H9 (cell line): ENCODE data around the gene CHSY1. TPM values are rescaled to one million over a fixed set of nuclear protein-coding genes. Genes with fewer than 3 reads are reported as not detected.

Experiments
- DNase-seq: peaks from one replicate; pipeline ENCODE4 v3.0.0-alpha.2; 2017
- H2AFZ ChIP-seq: one replicate; pipeline ENCODE4 v1.6.1; 2013; ENCODE audit warnings: mild to moderate bottlenecking, low read length, control low read depth, moderate library complexity
- H2AK5ac ChIP-seq: 2 replicates; pipeline ENCODE4 v1.6.1; 2013; ENCODE audit warnings: low read length, control low read depth, mixed read lengths; ENCODE audit not compliant: insufficient read length
- H2BK120ac ChIP-seq: one replicate; pipeline ENCODE4 v1.6.1; 2013; ENCODE audit warnings: low read depth, mild to moderate bottlenecking, low read length, control low read depth, inconsistent platforms; ENCODE audit not compliant: poor library complexity, severe bottlenecking
- H2BK12ac ChIP-seq: 2 replicates; pipeline ENCODE4 v1.6.1; 2013; ENCODE audit warnings: low read length, control low read depth, mixed read lengths, low read depth; ENCODE audit not compliant: insufficient read length
- H2BK15ac ChIP-seq: 2 replicates; pipeline ENCODE4 v1.6.1; 2013; ENCODE audit warnings: low read depth, low read length, control low read depth
- H2BK20ac ChIP-seq: one replicate; pipeline ENCODE4 v1.6.1; 2013; ENCODE audit warnings: low read depth, mild to moderate bottlenecking, low read length, control low read depth, inconsistent platforms; ENCODE audit not compliant: poor library complexity, severe bottlenecking
- H2BK5ac ChIP-seq: 2 replicates; pipeline ENCODE4 v1.6.1; 2013; ENCODE audit warnings: low read length, control low read depth, mixed read lengths; ENCODE audit not compliant: insufficient read length
- H3K14ac ChIP-seq: 2 replicates; pipeline ENCODE4 v1.6.1; 2013; ENCODE audit warnings: low read length, control low read depth; ENCODE audit not compliant: insufficient read depth
- H3K18ac ChIP-seq: 2 replicates; pipeline ENCODE4 v1.6.1; 2013; ENCODE audit warnings: low read depth, mild to moderate bottlenecking, mixed read lengths, low read length, control low read depth; ENCODE audit not compliant: insufficient read length
- H3K23ac ChIP-seq: 2 replicates; pipeline ENCODE4 v1.6.1; 2013; ENCODE audit warnings: low read length, control low read depth, mixed read lengths, low read depth; ENCODE audit not compliant: insufficient read length
- H3K23me2 ChIP-seq: 2 replicates; pipeline ENCODE4 v1.6.1; 2013; ENCODE audit warnings: low read depth, mild to moderate bottlenecking, mixed read lengths, low read length, control low read depth; ENCODE audit not compliant: insufficient read length, poor library complexity, severe bottlenecking
- H3K27ac ChIP-seq: 2 replicates; pipeline ENCODE4 v1.5.1; 2013; ENCODE audit warnings: low read length, control low read depth, mixed read lengths, low read depth; ENCODE audit not compliant: insufficient read length
- H3K27me3 ChIP-seq: 2 replicates; pipeline ENCODE4 v1.6.1; 2013; ENCODE audit warnings: low read length, control low read depth, inconsistent platforms; ENCODE audit not compliant: insufficient read depth
- H3K4ac ChIP-seq: 2 replicates; pipeline ENCODE4 v1.6.1; 2013; ENCODE audit warnings: low read depth, mild to moderate bottlenecking, control low read depth, inconsistent platforms, low read length, moderate library complexity
- H3K4me1 ChIP-seq: 2 replicates; pipeline ENCODE4 v1.6.1; 2013; ENCODE audit warnings: low read length, control low read depth, inconsistent platforms; ENCODE audit not compliant: insufficient read depth
- H3K4me2 ChIP-seq: 2 replicates; pipeline ENCODE4 v1.6.1; 2013; ENCODE audit warnings: low read length, control low read depth, mixed read lengths; ENCODE audit not compliant: insufficient read length, insufficient read depth
- H3K56ac ChIP-seq: 2 replicates; pipeline ENCODE4 v1.6.1; 2013; ENCODE audit warnings: low read depth, mild to moderate bottlenecking, mixed read lengths, low read length, control low read depth; ENCODE audit not compliant: insufficient read length
- H3K79me1 ChIP-seq: 2 replicates; pipeline ENCODE4 v1.6.1; 2013; ENCODE audit warnings: low read depth, mild to moderate bottlenecking, moderate library complexity, low read length, control low read depth, inconsistent platforms; ENCODE audit not compliant: insufficient read depth, poor library complexity, severe bottlenecking
- H3K79me2 ChIP-seq: 2 replicates; pipeline ENCODE4 v1.6.1; 2013; ENCODE audit warnings: low read length, control low read depth, inconsistent platforms; ENCODE audit not compliant: insufficient read depth
- H3K9ac ChIP-seq: 2 replicates; pipeline ENCODE4 v1.6.1; 2013; ENCODE audit warnings: low read length, control low read depth, mixed read lengths; ENCODE audit not compliant: insufficient read length; ENCODE audit errors: extremely low read depth
- H3K9me3 ChIP-seq: one replicate; pipeline ENCODE4 v1.6.1; 2013; ENCODE audit warnings: low read depth, low read length, inconsistent platforms; ENCODE audit not compliant: control insufficient read depth
- H3T11ph ChIP-seq: one replicate; pipeline ENCODE4 v1.6.1; 2013; ENCODE audit warnings: mild to moderate bottlenecking, low read length, control low read depth, inconsistent platforms
- H4K20me1 ChIP-seq: one replicate; pipeline ENCODE4 v1.6.1; 2013; ENCODE audit not compliant: control insufficient read depth, insufficient read length, insufficient read depth
- H4K5ac ChIP-seq: 2 replicates; pipeline ENCODE4 v1.6.1; 2013; ENCODE audit warnings: low read depth, mild to moderate bottlenecking, mixed read lengths, low read length, control low read depth; ENCODE audit not compliant: insufficient read length
- H4K8ac ChIP-seq: replicated peaks from 2 replicates; pipeline ENCODE4 v1.6.1; 2013; ENCODE audit warnings: low read length, control low read depth, mixed read lengths, low read depth; ENCODE audit not compliant: insufficient read length
- H4K91ac ChIP-seq: 2 replicates; pipeline ENCODE4 v1.6.1; 2013; ENCODE audit warnings: low read depth, mild to moderate bottlenecking, moderate library complexity, mixed read lengths, low read length, control low read depth; ENCODE audit not compliant: insufficient read length
- H3K27ac Mint-ChIP-seq, 3 experiments: 2 replicates in 2 of 3; 3 replicates in 1 of 3; pipeline ENCODE4 v1.8.0; 2020 to 2021; ENCODE audit warnings: mixed read lengths in 3 of 3, mild to moderate bottlenecking in 1 of 3, moderate library complexity in 1 of 3
- H3K27me3 Mint-ChIP-seq: 2 replicates; pipeline ENCODE4 v1.8.0; 2021; ENCODE audit warnings: low read depth, mild to moderate bottlenecking, moderate library complexity, mixed read lengths
- H3K36me3 Mint-ChIP-seq, 3 experiments: 2 replicates in 2 of 3; 3 replicates in 1 of 3; pipeline ENCODE4 v1.8.0; 2020 to 2021; ENCODE audit warnings: low read depth in 3 of 3, mixed read lengths in 3 of 3; ENCODE audit not compliant: insufficient read depth in 1 of 3
- H3K4me1 Mint-ChIP-seq, 2 experiments: 2 replicates each; pipeline ENCODE4 v1.8.0; 2020; ENCODE audit warnings: mixed read lengths in 2 of 2
- H3K4me3 Mint-ChIP-seq, 2 experiments: 2 replicates in 1 of 2; 3 replicates in 1 of 2; pipeline ENCODE4 v1.8.0; 2020 to 2021; ENCODE audit warnings: mild to moderate bottlenecking in 2 of 2, mixed read lengths in 2 of 2, moderate library complexity in 1 of 2
- H3K9me3 Mint-ChIP-seq, 2 experiments: 2 replicates in 1 of 2; 3 replicates in 1 of 2; pipeline ENCODE4 v1.8.0; 2020; ENCODE audit warnings: mild to moderate bottlenecking in 2 of 2, mixed read lengths in 2 of 2, moderate library complexity in 1 of 2
- WGBS: extraction: QIAGEN DNeasy Blood & Tissue Kit; methylation state at CpG from one replicate; pipeline ENCODE4 v1.1.7; 2013; ENCODE audit warnings: missing lambda C conversion rate, low lambda C conversion rate, mixed read lengths; ENCODE audit not compliant: insufficient read length; ENCODE audit errors: extremely low coverage; 5-methylcytosine and 5-hydroxymethylcytosine counted together
- total RNA-seq: library from RNA; stranded (reverse); gene quantifications from 2 replicates; pipeline ENCODE4 v1.2.1, GENCODE V29; 2021
- TF ChIP-seq, protein P1 (sequence below): fragments of 200-600 bp; sonication (generic); conservative IDR thresholded peaks from 3 replicates; pipeline ENCODE4 v1.8.0; 2021; ENCODE audit warnings: antibody characterized with exemption, mild to moderate bottlenecking

CHSY1 gene
- total RNA-seq, 1 experiment from 2014 or later: 68.3 TPM

DNA sequence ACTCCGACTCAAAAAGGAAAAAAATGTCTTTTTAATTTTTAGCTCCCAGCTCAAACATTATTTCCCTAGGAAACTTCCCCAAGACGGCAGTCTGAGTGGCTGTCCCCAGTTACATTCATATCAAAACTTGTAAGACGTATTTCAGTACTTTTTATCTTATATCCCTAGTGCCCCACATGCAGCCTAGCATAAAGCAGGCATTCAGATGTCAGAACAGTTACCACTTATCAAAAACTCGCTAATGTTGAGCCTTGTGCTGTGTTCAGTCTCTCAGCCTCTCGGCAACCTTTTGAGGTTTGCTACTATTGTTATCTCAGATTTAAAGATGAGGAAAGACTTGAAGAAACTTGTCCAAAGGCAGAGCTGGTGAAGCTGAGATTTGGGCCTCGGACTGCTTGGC, 32.1 kb upstream of the CHSY1 start:
- Histone ChIP-seq H2BK20ac (no peak overlapping the region), H2BK5ac (no peak overlapping the region), H4K91ac (no peak overlapping the region), H4K20me1 (no peaks in the 10 kb centered on the region), H3K4ac (no peak overlapping the region), H2BK12ac (no peak overlapping the region), H3K23me2 (no peaks in the 10 kb centered on the region), H3K4me1 (no peaks in the 10 kb centered on the region), H3K79me1 (peaks cover 6% of the 10 kb centered on the region), H3K79me2 (peaks cover 4% of the 10 kb centered on the region; the same call in 1 of the 2 replicates), H4K8ac (no peak overlapping the region), H3K27me3 (no peaks in the 10 kb centered on the region), H3K14ac (no peak overlapping the region), H2AK5ac (no peak overlapping the region), H3K4me2 (no peak overlapping the region), H2BK15ac (no peak overlapping the region), H2BK120ac (no peak overlapping the region), H3K18ac (no peak overlapping the region), H2AFZ (no peak overlapping the region), H3K27ac (no peak overlapping the region), H3K23ac (no peak overlapping the region), H3T11ph (no peak overlapping the region), H3K56ac (no peak overlapping the region), H3K9ac (no peak overlapping the region), H3K9me3 (no peaks in the 10 kb centered on the region), H4K5ac (no peak overlapping the region)
- H3K4me3 Mint-ChIP-seq: no peak overlapping the region
- no peaks in the 10 kb centered on the region for H3K27me3 Mint-ChIP-seq
- H3K4me1 Mint-ChIP-seq: no peaks in the 10 kb centered on the region
- peaks cover 49 to 86% (median 80%) of the 10 kb centered on the region in 3 experiments for H3K36me3 Mint-ChIP-seq
- DNase-seq: no peak
- no peaks in the 10 kb centered on the region for H3K9me3 Mint-ChIP-seq
- TF ChIP-seq, protein P1, sequence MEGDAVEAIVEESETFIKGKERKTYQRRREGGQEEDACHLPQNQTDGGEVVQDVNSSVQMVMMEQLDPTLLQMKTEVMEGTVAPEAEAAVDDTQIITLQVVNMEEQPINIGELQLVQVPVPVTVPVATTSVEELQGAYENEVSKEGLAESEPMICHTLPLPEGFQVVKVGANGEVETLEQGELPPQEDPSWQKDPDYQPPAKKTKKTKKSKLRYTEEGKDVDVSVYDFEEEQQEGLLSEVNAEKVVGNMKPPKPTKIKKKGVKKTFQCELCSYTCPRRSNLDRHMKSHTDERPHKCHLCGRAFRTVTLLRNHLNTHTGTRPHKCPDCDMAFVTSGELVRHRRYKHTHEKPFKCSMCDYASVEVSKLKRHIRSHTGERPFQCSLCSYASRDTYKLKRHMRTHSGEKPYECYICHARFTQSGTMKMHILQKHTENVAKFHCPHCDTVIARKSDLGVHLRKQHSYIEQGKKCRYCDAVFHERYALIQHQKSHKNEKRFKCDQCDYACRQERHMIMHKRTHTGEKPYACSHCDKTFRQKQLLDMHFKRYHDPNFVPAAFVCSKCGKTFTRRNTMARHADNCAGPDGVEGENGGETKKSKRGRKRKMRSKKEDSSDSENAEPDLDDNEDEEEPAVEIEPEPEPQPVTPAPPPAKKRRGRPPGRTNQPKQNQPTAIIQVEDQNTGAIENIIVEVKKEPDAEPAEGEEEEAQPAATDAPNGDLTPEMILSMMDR: no peak
- H3K27ac Mint-ChIP-seq: no peak overlapping the region
- WGBS: no CpG with 5 or more reads among the region's 6 CpGs
